ENCODE data around the gene TMEM263.

- TF ChIP-seq POLR2A (IDR thresholded peaks at IDR 0.05; ENCODE audit: low read length) = no peak
- TF ChIP-seq GATA1 (IDR thresholded peaks at IDR 0.05; ENCODE audit: low read depth, low read length) = no peak
These were observed 1.9 kb downstream of the TMEM263 start for GRCh38 chr12:106957583-106957982.

All from erythroblast (primary cell).